GM18907 (cell line): ENCODE measurements around the gene SYK.
"Not testable (repeated sequence)": the region's sequence is repeated elsewhere in the genome, so short reads cannot be mapped to it uniquely, and the experiment has no call there.

Experiments
- ATAC-seq: cut with Tn5 transposase; IDR thresholded peaks from one replicate; pipeline ENCODE4 v1.9.1; 2021; ENCODE audit warnings: mild to moderate bottlenecking, moderate library complexity; ENCODE audit not compliant: unreplicated experiment

SYK gene

GRCh38 chr9:90795084-90795483, 6.5 kb upstream of the SYK start:
- peak; percentile 39 for ATAC-seq

DNA sequence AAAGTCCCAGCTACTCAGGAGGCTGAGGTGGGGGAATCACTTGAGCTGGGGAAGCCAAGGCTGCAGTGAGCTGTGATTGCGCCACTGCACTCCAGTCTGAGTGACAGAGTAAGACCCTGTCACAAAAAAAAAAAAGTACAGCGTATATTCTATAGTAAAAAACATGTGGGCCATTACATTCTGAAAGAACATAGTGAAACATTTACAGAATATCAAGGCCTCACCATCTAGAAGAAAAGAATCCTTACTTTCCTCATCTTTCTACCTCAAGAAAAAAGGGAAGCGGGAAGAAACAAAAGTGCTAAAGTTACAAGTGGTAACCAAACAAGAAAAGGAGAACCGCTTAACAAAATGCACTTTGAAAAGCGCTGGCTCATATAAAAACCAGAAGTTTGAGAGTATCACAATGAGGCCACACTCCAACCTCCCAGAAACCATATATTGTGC, 5.7 kb upstream of the SYK start:
- peak; percentile 52 for ATAC-seq

GRCh38 chr9:90799271-90799852, 2.3 kb upstream of the SYK start:
- no peak for ATAC-seq

DNA sequence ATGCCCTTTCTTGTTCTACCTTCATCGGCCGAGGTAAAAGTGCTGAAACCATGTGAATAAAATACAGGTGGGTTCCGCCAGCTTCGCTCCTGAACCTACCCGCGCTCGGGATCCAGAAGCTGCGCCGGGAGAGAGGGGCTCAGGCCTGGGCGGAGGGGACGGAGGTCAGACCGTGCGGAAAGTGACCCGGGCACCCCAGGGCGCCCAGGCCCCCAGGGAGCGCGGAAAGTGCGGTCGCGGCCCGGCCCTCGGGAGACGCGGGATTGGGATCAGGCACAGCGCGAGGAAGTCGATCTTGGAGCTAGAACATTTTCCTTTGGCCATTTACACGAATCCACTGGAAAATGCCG, 329 bp downstream of the SYK start:
- ATAC-seq: peak; percentile 13

DNA sequence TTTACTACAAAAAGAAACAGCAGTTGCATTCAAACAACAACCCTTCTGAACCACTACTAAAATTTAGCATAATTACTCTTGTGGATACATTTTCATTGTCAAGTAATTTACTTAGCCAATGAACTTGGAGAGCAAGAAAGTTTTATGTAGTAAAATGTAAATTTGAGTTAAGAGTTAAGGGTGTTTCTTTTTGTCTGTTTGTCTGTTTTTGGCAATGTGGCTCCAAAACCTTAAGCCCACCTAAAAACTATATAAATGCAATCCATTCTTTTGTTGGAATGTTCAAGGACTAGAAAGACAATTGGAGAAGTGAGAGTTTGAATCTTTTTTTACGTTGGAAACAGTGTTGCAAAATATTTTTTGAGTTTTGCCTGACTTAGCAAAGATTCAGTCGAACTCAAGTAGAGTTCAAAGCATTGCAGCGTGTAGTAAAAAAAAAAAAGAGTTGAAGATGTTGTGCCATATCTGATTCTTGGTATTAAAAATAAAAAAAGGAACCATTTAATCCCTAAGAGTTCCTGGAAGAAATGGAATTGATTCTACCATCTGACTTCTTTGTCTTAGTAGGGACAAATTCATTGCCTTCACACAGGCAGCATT, 867 bp downstream of the SYK start:
- no peak for ATAC-seq

- no peak for ATAC-seq
Measured at GRCh38 chr9:90803860-90804593, 2.4 kb downstream of the SYK start.

- no peak for ATAC-seq
Measured at GRCh38 chr9:90805006-90805996, 3.7 kb downstream of the SYK start.

DNA sequence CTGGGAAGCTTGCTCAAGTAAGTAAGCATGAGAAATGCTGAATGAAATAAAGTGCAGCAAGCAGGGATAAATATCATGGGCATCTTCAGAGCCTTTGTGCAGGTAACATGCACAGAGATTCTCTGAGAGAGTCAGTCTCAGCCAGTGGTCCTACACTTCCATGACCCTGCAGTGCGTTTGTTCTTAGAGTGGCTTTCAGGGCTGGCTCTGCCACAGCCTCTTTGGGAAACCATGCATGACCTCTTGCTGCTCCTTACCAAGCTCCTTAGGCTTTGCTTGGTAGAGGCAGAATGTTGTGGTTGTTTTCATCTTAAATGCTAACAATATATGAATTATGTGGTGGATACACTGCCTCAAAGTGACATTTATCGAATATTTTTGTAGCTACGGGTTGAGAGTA, 5.4 kb downstream of the SYK start:
- no peak for ATAC-seq

DNA sequence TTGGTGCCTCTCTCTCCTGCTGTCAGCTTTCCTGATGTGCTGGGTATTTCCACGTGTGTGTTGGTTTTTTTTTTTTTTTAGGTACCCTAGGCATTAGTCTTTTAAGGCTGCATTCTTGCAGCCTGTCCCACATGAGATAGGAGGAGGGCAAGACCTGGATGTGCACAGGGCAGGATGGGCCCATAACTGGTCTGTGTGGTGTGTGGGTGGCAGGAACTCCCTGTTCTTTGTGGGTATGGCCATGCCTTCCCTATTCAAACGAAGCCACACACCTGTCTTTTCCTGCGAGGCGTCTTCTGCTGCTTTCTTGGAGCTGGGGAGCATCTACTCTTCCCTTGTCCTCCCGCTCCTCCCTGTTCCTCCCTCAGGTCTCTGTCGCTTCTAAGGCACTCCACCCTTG, 6.8 kb downstream of the SYK start:
- ATAC-seq: no peak

DNA sequence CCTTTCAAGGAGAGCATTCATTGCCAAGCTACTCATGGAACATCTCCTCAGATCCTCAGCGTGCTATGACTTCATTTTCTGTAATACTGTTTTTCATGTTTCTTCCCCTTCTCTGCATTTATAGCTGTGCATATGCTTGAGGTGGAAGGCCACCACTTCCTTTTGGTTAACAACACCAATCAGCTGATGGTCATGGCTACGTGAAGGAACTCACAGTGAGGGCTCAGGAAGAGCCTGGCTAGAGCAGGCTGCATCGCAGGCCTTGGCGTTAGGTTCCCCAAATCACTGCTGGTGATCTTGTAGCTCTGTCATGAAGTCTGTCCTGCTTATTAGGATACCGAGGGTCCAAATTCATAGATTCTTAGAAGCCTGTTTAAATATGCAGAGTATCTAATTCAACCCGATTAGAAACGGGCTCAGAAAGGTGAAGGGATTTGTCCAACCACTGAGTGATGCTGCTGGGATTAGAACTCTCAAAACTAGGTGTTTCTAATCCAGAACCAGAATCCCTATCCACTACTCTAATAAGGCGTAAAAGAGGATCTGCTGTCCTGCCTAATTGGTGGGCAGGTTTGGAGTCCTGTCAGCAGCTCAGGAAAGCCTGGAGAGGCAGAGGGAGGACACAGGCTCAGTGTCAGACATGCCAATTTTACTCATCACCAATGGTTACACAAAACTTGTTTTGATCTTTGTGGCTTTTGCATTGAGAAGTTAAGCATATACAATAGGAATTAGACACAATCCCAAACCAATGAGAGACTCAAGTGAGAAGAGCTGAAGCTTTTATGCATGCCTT, 7.5 kb downstream of the SYK start:
- ATAC-seq: no peak

- ATAC-seq: no peak
Measured at GRCh38 chr9:90810691-90811090, 9.1 kb downstream of the SYK start.

DNA sequence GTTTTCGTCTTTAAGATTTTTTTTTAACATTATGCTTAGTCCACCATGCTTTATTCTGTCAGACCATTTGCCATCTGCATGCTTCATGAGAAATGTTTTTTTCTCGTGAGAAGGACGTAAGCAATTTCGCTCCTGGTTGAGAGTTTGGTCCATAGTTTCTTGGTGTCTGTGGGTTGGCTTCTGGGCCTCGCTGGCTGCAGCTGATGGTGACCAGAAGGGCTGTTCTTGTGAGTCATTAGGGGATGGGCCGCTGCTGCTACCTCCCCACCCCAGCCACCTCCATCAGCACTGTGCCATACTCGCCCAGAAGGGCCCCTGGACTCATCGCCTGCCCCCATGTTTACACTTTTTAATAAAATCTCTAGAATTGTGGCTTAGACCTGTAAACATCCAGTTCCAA, 11.4 kb downstream of the SYK start:
- no peak for ATAC-seq

DNA sequence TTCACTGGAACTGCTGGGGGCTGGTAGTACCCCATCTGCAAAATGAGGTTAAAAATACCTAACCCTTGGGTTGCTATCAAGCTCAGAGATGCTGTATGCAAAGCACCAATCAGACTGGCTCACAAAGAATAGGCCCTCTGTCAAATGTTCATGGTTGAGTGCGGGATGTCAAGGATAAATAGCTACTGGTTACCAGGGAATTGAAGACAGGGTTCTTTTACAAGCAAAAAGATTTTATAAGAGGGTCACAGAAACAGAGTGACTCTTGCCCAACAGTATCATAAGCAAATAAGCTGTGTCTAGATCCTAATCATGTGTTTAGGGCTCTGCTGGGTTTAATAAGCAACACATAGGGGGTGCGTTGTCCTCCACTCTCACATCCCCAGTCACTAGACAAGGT, 11.9 kb downstream of the SYK start:
- no peak for ATAC-seq

- ATAC-seq: no peak
Measured at GRCh38 chr9:90814355-90814754, 12.7 kb downstream of the SYK start.

DNA sequence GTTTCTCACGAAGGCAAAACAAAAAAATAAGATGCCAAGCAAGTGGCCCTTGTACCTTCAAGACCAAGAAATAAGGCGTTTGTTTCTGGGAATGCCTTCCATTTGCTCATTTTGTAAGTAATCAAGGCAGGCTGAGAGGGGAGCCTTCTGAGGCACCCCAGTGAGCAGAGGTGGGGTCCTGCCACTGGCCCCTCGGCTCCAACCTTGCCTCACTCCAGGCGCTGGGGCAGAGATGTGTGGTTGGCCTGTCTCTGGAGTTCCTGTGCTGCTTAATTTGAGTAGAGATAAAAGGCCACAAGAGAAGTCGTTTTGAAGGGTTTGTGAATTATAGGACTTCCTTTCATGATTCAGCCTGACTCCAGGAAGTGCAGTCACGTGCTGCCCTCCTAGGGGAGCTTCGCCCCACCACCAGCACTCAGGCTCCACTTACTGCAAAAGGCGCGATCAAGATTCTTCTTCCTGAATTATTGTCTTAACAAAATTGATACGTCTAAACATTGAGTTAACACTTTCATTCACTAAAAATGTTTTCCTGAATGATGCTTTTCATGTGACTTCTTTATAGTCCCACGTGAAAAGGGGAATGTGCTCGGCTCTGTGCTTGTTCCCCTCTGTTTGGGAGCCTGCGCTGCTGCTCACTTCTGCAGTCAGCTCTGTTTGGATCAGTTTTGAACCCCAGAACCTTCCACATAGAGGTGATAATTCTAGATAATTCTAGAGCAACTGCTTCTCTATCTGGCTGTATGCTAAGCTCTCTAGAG, 13.7 kb downstream of the SYK start:
- ATAC-seq: peak; percentile 53

DNA sequence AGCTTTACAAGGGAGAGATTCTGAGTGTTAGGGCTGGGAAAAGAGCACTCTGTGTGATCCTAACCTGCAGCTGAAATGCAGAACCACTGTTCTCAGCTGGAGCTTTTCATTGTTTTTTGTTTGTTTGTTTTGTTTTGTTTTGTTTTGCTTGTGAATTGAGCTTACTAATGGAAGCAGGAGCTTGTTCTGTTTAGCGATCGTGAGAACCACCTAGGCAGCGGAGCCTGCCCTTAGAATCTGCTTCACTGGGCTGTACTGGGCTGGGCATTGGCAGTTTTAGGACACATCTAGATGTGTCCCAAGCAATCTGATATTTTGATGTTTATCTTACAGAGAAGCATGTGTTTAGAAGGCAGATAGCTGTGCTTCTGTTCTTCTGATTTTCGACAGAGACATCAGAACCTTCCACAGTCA, 14.3 kb downstream of the SYK start:
- peak; percentile 17 for ATAC-seq

DNA sequence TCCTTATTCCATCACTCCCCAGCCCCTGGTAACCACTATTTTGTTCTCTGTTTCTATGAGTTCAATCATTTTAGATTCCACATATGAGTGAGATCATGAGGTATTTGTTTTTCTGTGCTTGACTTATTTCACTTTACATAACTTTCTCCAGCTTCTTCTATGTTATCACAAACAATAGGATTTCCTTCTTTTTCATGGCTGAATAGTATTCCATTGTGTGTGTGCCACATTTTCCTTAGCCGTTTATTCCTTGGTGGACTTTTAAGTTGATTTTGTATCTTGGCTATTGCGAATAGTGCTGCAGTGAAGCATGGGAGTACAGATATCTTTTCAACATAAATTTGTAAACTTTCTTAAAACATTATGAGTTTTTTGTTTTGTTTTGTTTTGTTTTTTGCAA, 15.1 kb downstream of the SYK start:
- no peak for ATAC-seq

GRCh38 chr9:90818279-90818678, 16.7 kb downstream of the SYK start:
- no peak for ATAC-seq

- ATAC-seq: not testable (repeated sequence)
Measured at GRCh38 chr9:90820406-90820805, 18.8 kb downstream of the SYK start.

DNA sequence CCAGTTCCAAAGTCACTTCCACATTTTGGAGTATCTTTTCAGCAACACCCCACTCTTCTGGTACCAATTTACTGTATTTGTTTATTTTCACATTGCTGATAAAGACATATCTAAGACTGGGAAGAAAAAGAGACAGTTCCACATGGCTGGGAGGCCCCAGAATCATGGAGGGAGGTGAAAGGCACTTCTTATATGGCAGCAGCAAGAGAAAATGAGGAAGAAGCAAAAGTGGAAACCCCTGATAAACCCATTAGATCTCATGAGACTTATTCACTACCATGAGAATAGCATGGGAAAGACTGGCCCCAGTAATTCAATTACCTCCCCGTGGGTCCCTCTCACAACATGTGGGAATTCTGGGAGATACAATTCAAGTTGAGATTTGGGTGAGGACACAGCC, 19.6 kb downstream of the SYK start:
- not testable (repeated sequence) for ATAC-seq
